KBM-7 (cell line): Measurements from ENCODE around the gene RAPGEF2.
A peak's percentile ranks its signal among the peaks of the same experiment; 100 is the strongest.
"Not testable (repeated sequence)": the region's sequence is repeated elsewhere in the genome, so short reads cannot be mapped to it uniquely, and the experiment has no call there.

Experiments used
- DNase-seq: peaks from one replicate; pipeline ENCODE4 v3.0.0-alpha.2; 2015
- in situ Hi-C: fragments of 300-500 bp; cut with MboI; formaldehyde crosslinking; loops from 2 replicates; pipeline ENCODE4 v1.14.3; 2020; ENCODE audit warnings: low sequenced_read_pairs, low pct_unique_long_range_greater_than_20kb, mixed read lengths

The RAPGEF2 gene

DNA sequence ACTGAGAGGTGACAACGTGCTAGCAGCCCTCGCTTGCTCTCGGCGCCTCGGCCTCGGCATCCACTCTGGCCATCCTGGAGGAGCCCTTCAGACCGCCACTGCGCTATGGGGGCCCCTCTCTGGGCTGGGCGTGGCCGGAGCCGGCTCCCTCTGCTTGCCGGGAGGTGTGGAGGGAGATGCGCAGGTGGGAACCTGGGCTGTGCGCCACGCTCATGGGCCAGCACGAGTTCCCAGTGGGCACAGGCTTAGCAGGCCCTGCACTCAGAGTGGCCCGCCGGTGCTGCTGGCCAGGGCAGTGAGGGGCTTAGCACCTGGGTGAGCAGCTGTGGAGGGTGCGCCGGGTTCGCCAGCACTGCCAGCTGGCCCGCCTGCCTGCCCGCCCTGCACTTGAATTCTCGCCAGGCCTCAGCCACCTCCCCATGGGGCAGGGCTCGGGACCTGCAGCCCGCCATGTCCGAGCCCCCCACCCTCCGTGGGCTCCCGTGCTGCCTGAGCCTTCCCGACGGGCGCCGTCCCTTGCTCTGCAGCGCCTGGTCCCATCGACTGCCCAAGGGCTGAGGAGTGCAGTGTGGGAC is 148.0 kb downstream of the RAPGEF2 start:
- in situ Hi-C loops, result no loop called here

DNA sequence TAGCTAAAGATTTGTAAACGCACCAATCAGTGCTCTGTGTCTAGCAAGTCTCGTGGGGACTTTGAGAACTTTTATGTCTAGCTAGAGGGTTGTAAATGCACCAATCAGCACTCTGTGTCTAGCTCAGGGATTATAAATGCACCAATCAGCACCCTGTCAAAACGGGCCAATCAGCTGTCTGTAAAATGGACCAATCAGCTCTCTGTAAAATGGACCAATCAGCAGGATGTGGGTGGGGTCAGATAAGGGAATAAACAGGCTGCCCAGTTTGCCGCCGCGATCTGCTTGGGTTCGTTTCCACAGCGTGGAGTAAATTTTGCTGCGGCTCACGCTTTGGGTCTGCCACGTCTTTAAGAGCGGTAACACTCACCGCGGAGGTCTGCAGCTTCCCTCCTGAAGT is 148.7 kb downstream of the RAPGEF2 start:
- DNase-seq, in situ Hi-C loops: not testable (repeated sequence)

More for the DNA sequence above, 148.0 kb downstream of the RAPGEF2 start:
- no peak for DNase-seq

DNA sequence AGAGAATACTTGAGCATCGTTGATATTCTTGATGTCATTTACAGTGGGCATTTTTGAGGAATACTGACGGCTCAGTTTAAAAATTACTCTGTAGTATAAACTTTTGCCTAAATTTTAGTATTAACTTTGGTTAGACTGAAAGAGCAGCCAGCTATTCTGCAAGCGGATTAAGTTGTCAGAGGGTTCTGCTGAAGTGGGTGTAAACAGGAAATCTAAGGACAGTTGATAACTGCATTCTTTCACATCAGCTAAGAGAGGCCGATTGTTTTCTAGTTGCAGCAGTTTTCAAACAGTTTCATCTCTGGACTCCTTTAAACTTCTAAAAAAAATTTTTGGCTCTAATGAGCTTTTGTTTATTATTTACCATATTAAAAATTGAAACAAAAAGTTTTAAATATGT is 149.6 kb downstream of the RAPGEF2 start:
- in situ Hi-C loops, result no loop called here
- no peak for DNase-seq

DNA sequence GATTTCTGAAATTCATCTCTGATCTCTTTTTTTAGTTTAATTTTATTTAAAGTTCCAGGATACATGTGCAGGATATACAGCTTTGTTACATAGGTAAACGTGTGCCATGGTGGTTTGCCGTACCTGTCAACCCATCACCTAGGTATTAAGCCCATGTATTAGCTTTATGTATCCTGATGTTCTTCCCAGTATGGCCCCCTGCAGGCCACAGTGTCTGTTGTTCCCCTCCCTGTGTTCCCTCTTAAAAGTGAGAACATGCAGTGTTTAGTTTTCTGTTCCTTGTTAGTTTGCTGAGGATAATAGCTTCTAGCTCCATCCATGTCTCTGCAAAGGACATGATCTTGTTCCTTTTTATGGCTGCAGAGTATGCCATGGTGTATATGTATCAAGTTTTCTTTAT is 153.2 kb downstream of the RAPGEF2 start:
- no peak for DNase-seq

DNA sequence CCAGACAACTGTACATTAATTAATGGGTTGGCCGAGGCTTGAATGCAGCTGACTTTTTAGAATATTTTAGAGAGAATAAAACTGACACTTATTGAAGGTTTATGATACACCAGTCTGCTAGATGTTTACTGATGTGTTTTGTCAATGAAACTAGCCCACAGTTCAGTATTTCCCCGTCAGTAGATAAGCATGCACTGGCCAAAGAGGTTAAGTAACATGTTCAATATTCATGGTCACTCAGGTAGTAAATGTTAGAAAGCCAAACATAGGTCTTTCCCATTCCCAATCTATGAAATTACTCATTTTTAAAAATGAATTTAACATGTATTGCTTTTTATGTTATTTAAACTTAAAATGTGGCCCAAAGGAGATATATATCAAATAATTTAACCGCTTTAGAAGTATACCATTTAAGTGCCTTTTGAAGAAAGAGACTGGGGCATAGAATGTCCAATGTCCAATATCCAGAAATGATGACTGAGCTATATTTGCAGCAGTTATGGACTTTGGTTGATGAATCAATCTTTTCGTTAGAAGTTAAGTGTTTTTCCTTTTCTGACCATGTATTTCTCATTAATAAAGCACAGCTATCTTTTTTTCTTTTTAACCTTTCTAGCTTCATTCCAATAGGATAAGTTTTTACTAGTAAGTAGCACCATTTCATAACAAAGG is 156.1 kb downstream of the RAPGEF2 start:
- no peak for DNase-seq
- in situ Hi-C loops, result no loop called here

More for the DNA sequence above, 153.2 kb downstream of the RAPGEF2 start:
- in situ Hi-C loops, result no loop called here

DNA sequence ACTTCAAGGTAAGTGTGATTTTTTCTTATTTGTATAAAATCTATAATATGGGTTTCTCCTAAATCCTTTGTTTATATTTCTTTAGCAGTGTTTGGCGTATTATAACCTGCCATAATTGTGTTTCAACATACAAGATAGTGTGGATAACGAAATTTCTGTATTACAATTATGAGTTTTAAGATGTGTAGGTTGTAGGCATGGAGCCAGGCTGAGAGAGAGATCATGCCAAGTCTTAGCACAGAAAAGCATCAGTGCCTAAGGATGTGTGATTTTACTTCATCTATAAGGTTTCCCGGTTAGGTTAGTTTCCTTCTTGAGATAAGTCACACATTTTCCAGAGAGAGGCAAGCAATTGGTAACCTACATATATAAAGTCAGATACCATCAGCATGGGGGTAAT is 161.2 kb downstream of the RAPGEF2 start:
- in situ Hi-C loops, result no loop called here
- no peak for DNase-seq

DNA sequence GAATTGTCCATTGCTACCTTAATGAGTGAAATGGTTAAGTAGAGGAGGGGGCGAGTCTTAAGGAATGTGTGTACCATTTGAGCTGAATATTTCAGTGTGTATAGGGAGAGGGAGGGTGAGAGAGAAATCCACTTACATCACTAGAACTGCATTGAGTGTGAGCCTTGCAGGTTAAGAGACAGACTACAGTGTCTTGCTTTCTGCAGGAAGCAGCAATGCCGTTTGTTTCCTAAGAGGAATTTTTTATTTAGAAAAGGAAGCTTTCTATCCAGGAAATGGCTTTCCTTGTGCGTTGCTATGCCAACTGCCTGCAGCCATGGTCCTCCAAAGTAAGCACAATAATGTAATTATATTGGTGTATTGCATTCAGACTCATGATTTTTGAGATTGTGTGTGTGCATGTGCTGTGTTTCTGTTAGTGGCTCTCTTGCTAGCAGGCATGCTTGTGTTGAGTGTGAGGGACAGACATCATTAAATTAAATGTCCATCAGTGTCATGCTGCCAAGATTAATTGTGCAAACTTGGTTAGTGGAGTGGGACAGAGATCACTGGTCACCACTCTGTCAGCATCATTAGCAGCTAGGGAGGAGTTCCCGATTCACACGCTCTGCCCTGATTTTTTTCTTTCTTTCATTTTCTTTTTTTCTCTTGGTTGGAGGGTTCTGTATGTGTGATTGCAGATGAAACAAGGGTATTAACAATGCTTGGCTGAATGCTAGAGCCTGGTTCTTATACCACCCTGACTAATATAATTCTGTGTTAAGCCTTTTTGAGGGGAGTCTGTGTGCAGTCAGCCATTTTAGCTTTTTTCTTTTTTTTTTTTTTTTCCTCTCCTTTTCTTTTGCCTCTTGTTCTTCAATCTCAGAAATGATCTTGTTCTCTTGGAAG is 164.3 kb downstream of the RAPGEF2 start:
- in situ Hi-C loops, result no loop called here
- no peak for DNase-seq

DNA sequence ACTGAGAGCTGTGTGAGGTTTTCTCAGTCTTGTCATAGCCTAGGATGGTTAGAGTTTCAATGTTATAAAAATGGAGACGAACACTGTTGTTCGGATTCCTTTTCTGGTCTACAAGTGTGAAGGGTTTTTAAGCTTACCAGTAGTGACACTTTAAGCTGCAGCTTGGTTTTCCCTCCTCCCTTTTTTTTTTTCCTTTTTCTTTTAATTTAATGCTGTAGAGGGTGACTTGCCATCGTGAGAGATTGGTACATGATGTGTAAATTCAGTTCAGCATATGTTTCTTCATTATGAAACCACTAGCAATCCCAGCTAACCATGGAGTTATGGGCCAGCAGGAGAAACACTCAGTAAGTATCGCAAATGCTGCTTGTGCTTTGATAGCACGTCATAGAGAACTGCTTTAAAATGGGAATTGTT is 165.0 kb downstream of the RAPGEF2 start:
- DNase-seq, result no peak
- in situ Hi-C loops, result no loop called here

DNA sequence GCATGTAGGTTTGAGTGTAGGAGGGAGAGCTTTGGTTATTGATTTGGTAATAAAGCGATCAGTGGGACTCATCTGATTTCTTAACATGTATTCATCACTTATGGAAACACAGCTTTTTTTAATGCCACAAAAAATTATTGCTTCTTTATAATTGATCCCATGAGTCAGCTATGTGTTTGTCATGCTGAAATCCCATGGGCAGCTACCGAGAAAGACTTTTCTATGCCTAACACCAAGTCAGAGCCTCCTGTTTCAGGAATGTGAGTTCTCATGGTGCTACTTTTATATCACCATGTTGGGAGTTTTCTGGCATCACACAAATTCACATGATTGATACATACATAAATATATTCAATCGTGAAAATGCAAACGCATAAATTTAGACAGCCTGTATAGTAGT is 165.7 kb downstream of the RAPGEF2 start:
- in situ Hi-C loops, result no loop called here
- DNase-seq, result no peak

DNA sequence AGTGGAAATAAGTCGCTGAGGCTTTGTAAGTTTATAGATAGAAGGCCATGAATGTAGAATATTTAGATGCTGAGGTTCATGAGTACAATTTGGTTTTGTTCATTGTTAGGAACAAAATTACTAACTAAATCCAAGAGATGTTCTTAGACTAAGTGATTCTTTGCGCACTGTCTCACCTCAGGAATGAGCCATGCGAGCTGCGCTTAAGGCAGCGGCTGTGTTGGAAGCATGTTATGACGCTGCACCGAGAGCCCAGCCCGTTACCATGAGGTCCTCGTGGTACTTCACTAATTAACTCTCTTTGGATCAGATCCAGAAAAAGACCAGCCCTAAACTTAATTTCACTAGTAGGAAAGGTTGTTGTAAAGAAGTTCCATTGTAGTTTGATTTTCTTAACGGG is 166.2 kb downstream of the RAPGEF2 start:
- in situ Hi-C loops, result no loop called here
- DNase-seq, result no peak

DNA sequence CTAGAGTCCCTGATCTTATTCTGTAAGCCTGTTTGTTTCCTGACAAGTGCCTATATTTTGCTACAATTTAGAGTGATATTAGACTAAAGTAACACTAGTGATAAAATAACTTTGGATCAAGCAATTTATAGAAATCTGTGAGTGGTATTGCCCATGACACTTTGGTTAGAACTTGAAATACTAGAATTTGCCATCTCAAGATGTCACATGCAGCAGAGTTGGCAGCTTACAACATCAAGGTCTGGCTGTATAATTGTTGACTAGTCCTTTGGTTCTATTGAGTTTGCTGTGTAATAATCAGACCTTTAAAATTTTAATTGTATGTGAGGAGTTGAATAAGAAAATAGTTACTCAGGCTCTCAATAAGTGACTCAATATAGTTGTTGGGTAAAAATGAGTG is 167.1 kb downstream of the RAPGEF2 start:
- in situ Hi-C loops, result no loop called here
- DNase-seq, result no peak

DNA sequence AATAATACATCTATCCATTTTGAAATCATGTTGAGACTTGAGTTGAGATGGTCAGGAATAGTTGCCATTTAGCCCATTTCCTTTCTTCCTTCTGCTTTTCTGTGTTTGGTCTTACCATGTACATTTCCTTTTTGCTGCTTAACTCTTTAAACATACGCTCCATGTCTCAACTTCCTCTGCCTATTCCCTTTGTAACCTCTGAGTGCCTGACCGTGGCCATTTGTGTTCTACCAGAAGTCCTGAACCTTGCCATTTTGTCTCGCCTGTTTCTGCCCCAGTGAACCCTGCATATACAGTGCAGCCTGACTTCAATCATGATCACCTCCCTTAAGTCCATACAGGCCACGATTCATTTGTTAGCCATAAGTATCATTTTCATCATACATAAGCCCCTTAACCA is 169.0 kb downstream of the RAPGEF2 start:
- peak; percentile 72 for DNase-seq
- in situ Hi-C loops, result no loop called here

DNA sequence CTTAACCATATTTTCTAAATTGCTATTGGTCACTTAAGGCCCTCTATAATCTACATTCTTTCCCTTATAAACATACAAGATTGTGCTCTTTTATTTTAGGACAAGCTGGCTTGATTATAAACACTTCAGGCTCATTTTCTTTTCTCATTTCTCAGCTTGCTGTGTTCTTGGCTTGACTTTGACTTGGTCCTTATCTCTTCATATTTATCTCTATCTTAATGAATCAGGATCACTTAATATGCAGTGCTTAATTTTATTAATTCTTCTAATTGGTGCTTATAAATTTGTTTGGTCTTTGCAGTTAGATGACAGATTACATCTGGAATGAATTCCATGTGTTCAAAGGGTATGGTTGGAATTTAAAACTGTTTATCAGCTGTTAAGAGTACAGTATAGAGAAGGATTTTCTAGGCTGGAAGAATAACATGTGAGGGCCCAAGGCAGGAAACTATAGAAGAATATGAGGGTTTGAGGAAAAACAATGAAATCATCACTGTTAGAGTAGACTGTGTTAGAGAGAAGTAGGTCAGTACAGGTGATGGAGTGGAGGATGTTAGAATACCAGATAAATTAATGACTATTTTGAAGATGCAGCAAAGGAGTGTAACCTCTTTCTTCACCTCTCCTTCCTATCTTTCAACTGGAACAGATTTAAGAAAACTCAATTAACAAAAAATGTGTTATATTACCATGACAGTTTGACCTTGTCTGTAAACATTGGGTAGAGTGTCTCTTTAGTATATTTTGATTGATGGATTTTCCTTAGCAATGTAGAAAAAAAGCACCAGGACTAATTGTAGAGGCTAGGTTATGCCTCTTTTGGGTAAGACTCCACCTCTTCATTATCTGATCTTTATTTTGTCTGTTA is 169.6 kb downstream of the RAPGEF2 start:
- in situ Hi-C loops, result no loop called here
- no peak for DNase-seq

DNA sequence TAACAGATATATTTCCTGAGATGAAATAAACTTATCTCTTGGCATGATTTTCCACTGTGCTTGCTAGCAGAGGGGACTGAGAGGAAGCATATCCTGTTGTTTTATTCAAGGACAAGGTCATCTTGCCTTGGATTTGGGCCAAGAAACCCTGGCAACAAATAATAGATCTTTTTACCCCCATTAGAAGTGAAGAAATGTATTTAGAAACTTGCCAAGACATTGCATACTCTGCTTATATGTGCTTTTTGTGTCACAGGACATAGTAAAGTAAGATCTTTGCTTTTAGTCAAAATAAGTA is 170.2 kb downstream of the RAPGEF2 start:
- DNase-seq, result no peak
- in situ Hi-C loops, result no loop called here

DNA sequence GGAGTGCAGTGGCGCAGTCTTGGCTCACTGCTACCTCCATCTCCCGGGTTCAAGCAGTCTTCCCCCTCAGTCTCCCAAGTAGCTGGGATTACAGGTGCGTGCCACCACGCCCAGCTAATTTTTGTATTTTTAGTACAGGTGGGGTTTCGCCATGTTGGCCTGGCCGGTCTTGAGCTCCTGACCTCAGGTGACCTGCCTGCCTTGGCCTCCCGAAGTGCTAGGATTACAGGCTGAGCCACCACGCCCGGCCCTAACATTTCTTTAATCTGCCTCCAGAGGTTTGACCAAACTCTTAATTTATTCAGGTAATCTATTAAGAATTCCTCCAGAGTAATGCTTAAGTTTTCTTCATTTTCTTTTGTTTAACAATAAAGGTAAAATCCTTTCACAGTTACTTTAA is 171.0 kb downstream of the RAPGEF2 start:
- DNase-seq, result no peak
- in situ Hi-C loops, result no loop called here

DNA sequence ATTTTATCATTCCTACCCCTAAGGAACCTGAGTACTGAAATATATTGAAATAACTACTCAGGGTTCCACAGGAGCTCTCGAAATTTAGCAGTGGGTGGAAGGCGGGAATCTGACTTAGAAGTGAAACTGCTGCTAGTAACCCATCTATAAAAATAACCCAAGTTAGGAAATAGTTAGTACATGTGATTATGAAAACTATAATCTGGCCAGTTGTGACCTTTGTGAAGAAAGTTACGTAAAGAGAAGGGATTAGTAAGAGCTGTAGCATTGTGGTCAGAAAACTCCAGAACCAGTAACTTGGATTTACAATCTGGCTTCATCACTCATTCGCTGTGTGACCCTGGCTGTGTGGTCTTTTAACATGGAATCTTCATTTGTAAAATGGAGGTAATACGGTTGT is 175.5 kb downstream of the RAPGEF2 start:
- in situ Hi-C loops, result no loop called here
- no peak for DNase-seq

DNA sequence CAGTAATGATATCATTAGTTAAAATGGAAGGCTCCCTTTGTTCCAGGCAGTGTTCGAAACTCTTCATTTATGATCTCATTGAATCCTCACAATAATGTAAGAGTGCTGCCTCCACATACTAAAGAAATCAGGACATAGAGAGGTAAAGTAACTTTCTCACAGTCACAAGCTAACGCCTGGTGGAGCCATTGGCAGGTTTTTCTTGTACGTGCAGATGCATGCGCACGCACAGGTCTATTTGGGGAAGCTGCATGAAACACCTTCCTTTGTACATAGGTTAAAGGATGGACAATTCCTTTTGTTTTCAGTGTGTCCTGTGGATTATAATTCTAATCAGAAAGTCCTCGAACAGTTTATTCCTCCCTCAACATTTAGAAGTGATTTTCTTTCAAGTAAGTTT is 176.2 kb downstream of the RAPGEF2 start:
- DNase-seq, result no peak
- in situ Hi-C loops, result no loop called here

DNA sequence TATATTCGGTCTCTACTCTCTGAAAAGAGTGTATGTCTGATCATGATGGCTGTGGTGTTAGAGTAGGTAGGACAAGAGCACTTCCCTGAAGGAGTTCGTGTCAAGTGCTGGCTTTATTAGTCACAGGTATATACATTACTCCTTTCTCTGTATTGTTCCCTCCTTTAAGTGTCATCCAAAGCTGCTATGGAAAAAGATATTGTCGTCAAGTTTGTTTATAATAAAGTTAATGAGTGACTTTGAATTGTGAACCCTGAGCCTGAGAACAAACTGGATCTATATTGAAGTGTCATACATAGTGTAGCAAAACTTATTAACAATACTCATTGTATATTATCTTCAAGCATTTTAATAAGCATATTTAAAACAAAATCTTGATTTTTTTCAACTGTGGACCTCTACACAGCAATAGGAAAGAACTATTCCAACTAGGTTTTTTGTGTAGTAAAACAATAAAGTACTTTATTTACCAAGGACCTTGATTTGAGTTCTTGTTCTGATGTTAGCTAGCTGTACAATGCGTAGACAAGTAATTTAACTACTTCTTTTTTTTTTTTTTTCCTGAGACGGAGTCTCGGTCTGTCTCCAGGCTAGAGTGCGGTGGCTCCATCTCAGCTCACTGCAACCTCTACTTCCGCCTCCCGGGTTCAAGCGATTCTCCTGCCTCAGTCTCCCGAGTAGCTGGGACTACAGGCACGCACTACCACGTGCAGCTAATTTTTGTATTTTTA is 177.7 kb downstream of the RAPGEF2 start:
- in situ Hi-C loops, result no loop called here
- no peak for DNase-seq

DNA sequence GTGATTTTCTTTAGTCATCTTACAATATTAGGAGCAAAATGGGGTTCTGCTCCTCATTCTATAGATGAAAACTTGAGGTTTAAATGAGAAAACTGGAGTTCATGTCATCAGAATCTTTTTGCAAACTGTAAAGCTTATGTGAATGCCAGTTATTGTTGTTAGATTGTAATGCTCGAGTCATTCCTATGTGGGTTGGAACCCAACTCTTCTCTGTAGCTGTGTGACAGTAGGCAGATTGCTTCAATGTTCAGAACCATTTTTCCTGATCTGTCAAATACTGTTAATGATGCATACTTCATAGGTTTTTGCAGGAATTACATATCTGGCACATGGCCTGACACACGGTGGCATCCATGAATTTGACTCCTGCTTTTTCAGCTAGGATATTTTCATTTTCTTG is 178.9 kb downstream of the RAPGEF2 start:
- no peak for DNase-seq
- in situ Hi-C loops, result no loop called here
